Activated B cell treated with CpG ODN at 0.5 μM for 24 hours (primary cell): ENCODE measurements around the gene ZNF280C. TPM values are rescaled to one million over a fixed set of nuclear protein-coding genes. Genes with fewer than 3 reads are reported as not detected.

Experiments
- ATAC-seq: fragments of 200-7000 bp; cut with Tn5 transposase; one replicate; pipeline ENCODE4 v1.10.0; 2021; ENCODE audit warnings: low read depth, mild to moderate bottlenecking, moderate library complexity
- CTCF ChIA-PET: fragments of 350-600 bp; sonication (Branson Sonifier 250); formaldehyde crosslinking; loops from one replicate; lab custom pipeline; 2021; ENCODE audit warnings: antibody characterized with exemption; lab: Charles Lee
- POLR2A ChIA-PET: fragments of 350-600 bp; sonication (Branson Sonifier 250); formaldehyde crosslinking; loops from one replicate; lab custom pipeline; 2021; ENCODE audit warnings: antibody characterized with exemption; lab: Charles Lee
- DNase-seq: peaks from one replicate; pipeline ENCODE4 v3.0.0; 2022
- H3K27ac Mint-ChIP-seq: one replicate; pipeline ENCODE4 v1.8.0; 2020; ENCODE audit warnings: mixed read lengths
- H3K27me3 Mint-ChIP-seq: one replicate; pipeline ENCODE4 v1.8.0; 2021; ENCODE audit warnings: mixed read lengths
- H3K36me3 Mint-ChIP-seq: one replicate; pipeline ENCODE4 v1.8.0; 2021; ENCODE audit warnings: low read depth, mixed read lengths
- H3K4me1 Mint-ChIP-seq: one replicate; pipeline ENCODE4 v1.8.0; 2021; ENCODE audit warnings: mixed read lengths
- H3K4me3 Mint-ChIP-seq: one replicate; pipeline ENCODE4 v1.8.0; 2020; ENCODE audit warnings: mild to moderate bottlenecking, mixed read lengths
- H3K9me3 Mint-ChIP-seq: one replicate; pipeline ENCODE4 v1.8.0; 2020; ENCODE audit warnings: mixed read lengths
- intact Hi-C: fragments of 100-400 bp; cut with micrococcal nuclease; formaldehyde crosslinking; loops from one replicate; pipeline ENCODE4 v1.15.1; 2024
- total RNA-seq: library from RNA; stranded (reverse); gene quantifications from 2 replicates; pipeline ENCODE4 v1.2.3, GENCODE V29; 2022
- TF ChIP-seq, protein P1 (sequence below): fragments of 200-600 bp; IDR thresholded peaks from one replicate; pipeline ENCODE4 v1.8.0; 2022; ENCODE audit warnings: antibody characterized with exemption, mild to moderate bottlenecking

Gene ZNF280C
- total RNA-seq, 1 donor from 2014 or later = 9.1 TPM

DNA sequence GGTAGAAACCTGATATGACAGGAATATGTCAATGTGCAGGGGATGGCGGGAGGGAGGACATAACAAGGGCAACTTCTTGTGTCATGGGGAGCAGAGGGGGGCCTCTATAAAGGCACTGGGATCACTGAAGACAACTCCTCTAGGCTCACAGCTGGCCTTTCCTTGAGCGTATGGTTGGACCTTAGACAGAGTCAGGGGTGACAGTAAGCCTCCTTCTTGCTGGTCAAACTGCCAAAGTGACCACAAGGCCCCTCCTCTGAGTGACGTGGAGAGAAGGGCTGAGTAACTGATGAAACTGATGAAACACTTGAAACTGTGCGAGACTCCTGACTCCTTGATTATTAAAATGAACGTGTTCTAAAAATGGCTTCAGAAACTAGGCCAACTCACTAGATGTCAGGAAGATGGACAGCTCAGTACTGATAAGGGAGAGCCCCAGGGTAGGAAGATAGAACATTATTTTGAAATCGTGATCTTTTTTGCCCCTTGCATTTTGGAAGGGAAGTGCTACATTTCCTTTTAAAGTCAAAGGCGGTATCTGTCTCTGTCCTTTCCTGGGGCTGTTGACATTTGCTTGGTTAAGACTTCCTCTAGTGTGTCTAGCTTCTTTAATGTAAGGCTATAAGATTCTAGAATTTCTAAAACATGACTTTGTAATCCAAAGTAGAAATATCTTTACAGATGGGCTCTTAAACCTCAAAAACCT lies 95.4 kb downstream of the ZNF280C start:
- ATAC-seq (no peak), DNase-seq (no peak)
- intact Hi-C loops = loop anchor here (5.0 kb wide), 1 partner anchor 401 kb away; no protein-coding TSS in a partner anchor
- POLR2A ChIA-PET = interaction anchor here (0.6 to 1.5 kb wide), 2 partner anchors 9 to 144 kb away, joined by 5 read pairs; no protein-coding TSS in a partner anchor
- Mint-ChIP-seq H3K27me3 (no peaks in the 10 kb centered on the region), H3K4me3 (peak overlapping the region; percentile 88), H3K9me3 (no peaks in the 10 kb centered on the region), H3K4me1 (peaks cover 61% of the 10 kb centered on the region), H3K27ac (peak overlapping the region; percentile 91), H3K36me3 (no peaks in the 10 kb centered on the region)
- TF ChIP-seq, protein P1, sequence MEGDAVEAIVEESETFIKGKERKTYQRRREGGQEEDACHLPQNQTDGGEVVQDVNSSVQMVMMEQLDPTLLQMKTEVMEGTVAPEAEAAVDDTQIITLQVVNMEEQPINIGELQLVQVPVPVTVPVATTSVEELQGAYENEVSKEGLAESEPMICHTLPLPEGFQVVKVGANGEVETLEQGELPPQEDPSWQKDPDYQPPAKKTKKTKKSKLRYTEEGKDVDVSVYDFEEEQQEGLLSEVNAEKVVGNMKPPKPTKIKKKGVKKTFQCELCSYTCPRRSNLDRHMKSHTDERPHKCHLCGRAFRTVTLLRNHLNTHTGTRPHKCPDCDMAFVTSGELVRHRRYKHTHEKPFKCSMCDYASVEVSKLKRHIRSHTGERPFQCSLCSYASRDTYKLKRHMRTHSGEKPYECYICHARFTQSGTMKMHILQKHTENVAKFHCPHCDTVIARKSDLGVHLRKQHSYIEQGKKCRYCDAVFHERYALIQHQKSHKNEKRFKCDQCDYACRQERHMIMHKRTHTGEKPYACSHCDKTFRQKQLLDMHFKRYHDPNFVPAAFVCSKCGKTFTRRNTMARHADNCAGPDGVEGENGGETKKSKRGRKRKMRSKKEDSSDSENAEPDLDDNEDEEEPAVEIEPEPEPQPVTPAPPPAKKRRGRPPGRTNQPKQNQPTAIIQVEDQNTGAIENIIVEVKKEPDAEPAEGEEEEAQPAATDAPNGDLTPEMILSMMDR = no peak
- CTCF ChIA-PET = no interaction called here

DNA sequence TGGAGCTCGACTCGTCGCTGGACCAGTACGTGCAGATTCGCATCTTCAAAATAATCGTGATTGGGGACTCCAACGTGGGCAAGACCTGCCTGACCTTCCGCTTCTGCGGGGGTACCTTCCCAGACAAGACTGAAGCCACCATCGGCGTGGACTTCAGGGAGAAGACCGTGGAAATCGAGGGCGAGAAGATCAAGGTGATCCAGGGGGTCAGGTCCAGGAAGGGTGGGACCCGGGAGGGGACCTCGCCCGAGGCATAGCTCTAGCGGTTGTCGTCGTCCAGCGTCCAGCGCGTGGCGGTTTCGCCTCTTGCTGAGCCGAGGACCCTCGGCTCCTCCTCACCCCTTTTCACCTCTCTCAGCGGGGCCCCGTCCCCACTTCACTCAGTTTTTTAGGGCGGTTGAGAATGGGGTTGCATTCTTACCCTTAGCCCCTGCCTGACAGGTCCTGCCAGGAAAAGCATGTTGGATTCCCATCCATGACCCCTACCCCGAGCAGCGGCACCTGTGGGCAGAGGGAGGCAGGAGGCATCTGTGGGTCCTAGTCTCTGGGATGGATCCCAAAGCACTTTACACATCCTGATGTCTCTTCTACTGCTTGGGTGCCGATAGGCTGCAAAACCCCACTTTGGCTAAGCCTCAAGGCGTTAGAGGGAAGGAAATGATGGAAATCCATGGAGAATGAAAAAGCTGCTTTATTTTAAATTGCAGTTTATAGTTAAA lies 96.4 kb downstream of the ZNF280C start:
- ATAC-seq (no peak), DNase-seq (no peak)
- TF ChIP-seq, protein P1 = no peak
- Mint-ChIP-seq H3K27me3 (no peaks in the 10 kb centered on the region), H3K9me3 (no peaks in the 10 kb centered on the region), H3K36me3 (no peaks in the 10 kb centered on the region), H3K4me3 (peak overlapping the region; percentile 88), H3K27ac (peak overlapping the region; percentile 91), H3K4me1 (peaks cover 53% of the 10 kb centered on the region)
- intact Hi-C loops = loop anchor here (5.0 kb wide), 1 partner anchor 400 kb away; no protein-coding TSS in a partner anchor
- ChIA-PET CTCF (interaction anchor here (0.7 kb wide), 1 partner anchor 20 kb away, joined by 3 read pairs; no protein-coding TSS in a partner anchor), POLR2A (interaction anchor here (1.3 to 1.5 kb wide), 3 partner anchors 8 to 88 kb away, joined by 3 to 6 read pairs (median 5); no protein-coding TSS in a partner anchor)

DNA sequence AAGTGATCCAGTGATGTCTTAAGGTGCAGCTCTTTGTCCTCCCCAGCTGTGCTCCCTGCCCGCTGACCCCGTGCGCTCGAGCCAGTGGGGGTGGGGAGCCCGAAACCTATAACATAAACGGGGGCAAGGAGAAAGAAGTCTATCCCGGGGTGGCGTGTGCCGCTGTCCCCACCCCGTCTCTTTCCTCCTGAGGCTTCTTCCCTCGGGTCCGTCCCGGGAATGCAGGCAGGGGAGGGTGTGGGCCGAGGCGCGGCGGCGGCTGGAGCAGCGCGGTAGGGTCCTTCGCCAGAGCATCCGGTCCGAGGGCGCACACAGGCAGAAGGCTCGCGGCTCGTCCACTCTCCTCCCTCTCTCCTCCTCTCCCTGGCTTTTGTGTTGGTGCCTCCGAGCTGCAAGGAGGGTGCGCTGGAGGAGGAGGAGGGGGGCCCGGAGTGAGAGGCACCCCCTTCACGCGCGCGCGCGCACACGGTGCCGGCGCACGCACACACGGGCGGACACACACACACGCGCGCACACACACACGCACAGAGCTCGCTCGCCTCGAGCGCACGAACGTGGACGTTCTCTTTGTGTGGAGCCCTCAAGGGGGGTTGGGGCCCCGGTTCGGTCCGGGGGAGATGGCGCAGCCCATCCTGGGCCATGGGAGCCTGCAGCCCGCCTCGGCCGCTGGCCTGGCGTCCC lies 97.1 kb downstream of the ZNF280C start, which contains the start of gene RAB33A:
TSS of gene RAB33A (plus strand) at position 517 of the 681 bp plus-strand sequence. CDS start at position 618, 101 bp downstream.
- no peaks in the 10 kb centered on the region for H3K9me3 Mint-ChIP-seq
- peaks cover 51% of the 10 kb centered on the region for H3K4me1 Mint-ChIP-seq
- H3K4me3 Mint-ChIP-seq = peak within 1 kb of the TSS; percentile 88
- H3K27me3 Mint-ChIP-seq = no peaks in the 10 kb centered on the region
- intact Hi-C loops = loop anchor here (2.0 to 5.0 kb wide), 3 partner anchors 51 to 399 kb away; no protein-coding TSS in a partner anchor
- DNase-seq = peak; percentile 20
- peak; percentile 25 for ATAC-seq
- TF ChIP-seq, protein P1 = no peak
- ChIA-PET CTCF (interaction anchor here (0.7 kb wide), 1 partner anchor 20 kb away, joined by 3 read pairs; no protein-coding TSS in a partner anchor), POLR2A (interaction anchor here (1.1 to 1.5 kb wide), 3 partner anchors 9 to 87 kb away, joined by 3 to 6 read pairs (median 4); no protein-coding TSS in a partner anchor)
- H3K36me3 Mint-ChIP-seq = no peaks in the 10 kb centered on the region
- H3K27ac Mint-ChIP-seq = peak within 1 kb of the TSS; percentile 91

DNA sequence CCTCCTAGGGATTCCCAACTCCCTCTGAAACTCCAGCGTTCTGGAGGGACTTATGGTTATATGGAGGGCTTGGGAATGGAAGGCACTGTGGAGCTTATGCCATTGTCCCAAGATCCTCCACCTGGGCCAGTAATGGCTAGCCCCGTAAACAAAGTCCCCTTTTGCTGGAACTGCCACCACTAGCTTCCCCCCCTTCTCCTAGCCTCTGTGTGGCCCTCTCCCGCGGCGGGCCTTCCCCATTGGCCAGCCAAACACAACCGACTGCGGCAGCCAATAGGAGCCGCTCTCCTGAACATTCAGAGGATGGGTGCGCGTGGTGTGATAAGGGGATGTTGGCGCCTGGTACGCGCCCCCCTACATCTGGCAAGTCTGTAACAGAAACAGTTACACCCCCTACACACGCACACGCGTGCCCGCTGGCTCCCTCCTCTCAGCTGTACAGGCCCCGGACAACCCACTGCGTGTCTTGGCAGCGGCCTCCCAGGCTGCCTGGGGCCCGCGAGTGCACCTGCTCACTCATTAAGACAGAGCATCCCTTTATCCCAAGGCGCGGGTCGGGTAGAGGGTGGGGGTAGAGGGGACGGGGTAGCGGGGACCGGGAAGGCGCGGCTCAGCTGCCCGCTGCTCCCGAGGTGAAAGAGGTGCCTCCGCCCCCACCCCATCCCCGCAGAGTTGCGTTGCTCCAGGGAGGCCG lies 97.8 kb downstream of the ZNF280C start:
- ATAC-seq = peak; percentile 77
- POLR2A ChIA-PET = interaction anchor here (0.6 to 1.5 kb wide), 8 partner anchors 8 to 90 kb away, joined by 3 to 6 read pairs (median 4); no protein-coding TSS in a partner anchor
- DNase-seq = peak; percentile 38

More for the DNA sequence above, 97.8 kb downstream of the ZNF280C start:
- H3K27me3 Mint-ChIP-seq = no peaks in the 10 kb centered on the region
- TF ChIP-seq, protein P1 = no peak
- no peaks in the 10 kb centered on the region for H3K9me3 Mint-ChIP-seq
- peak overlapping the region; percentile 72 for H3K27ac Mint-ChIP-seq
- H3K4me3 Mint-ChIP-seq = peak overlapping the region; percentile 88
- H3K36me3 Mint-ChIP-seq = no peaks in the 10 kb centered on the region
- intact Hi-C loops = loop anchor here (2.0 to 5.0 kb wide), 3 partner anchors 50 to 399 kb away; no protein-coding TSS in a partner anchor
- CTCF ChIA-PET = no interaction called here
- peaks cover 45% of the 10 kb centered on the region for H3K4me1 Mint-ChIP-seq
